GM04503 (cell line): ENCODE measurements around the gene ZNF785.
"Not testable (repeated sequence)": the region's sequence is repeated elsewhere in the genome, so short reads cannot be mapped to it uniquely, and the experiment has no call there.

ENCODE experiments used
- DNase-seq: peaks from one replicate; pipeline ENCODE4 v3.0.0-alpha.2; 2012; ENCODE audit warnings: low read depth

The ZNF785 gene

GRCh38 chr16:30565984-30566383, 19.5 kb downstream of the ZNF785 start:
- DNase-seq: no peak

- DNase-seq: no peak
Observed at GRCh38 chr16:30565526-30565925, 20.0 kb downstream of the ZNF785 start.

DNA sequence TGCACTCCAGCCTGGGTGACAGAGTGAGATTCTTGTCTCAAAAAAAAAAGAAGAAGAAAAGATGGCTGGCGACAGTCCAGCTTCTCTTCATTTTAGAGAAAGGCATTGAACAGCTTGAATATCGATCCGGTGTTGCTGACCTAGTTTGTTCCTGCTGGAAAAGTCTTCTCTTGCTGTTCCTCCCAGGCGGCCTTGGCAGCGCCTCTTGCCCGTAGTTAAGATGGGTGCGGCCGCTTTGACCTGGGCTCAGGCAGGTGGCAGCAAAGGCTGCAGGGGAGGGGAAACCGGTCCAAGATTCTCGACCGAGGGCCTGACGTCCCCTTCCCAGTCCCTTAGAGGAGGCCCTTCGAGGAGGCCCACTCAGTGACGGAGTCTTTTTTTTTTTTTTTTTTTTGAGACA, 23.5 kb downstream of the ZNF785 start:
- DNase-seq: no peak

GRCh38 chr16:30561089-30561816, 24.2 kb downstream of the ZNF785 start:
- DNase-seq: no peak

GRCh38 chr16:30559690-30560089, 25.8 kb downstream of the ZNF785 start:
- DNase-seq: no peak

DNA sequence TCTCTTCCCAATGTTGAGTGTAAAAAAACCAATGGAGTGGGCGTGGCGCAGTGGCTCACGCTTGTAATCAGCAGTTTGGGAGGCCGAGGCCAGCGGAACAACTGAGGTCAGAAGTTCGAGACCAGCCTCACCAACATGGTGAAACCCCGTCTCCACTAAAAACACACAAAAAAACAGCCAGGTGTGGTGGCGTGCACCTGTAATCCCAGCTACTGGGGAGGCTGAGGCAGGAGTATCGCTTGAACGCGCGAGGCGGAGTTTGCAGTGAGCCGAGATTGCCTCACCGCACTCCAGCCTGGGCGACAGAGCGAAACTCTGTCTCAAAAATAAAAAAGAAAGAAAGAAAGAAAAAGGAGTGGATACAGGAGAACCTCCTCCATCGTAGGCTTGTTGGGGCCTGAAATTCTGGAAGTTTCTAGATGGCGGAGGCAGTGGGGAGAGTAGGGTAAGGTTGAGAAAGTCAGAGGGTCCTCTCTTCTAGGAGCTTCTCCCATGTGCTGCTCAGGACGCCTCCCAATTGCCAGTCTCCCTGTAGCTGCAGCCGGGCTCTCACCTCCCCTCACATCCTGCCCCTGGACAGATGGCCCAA, 26.6 kb downstream of the ZNF785 start:
- DNase-seq: no peak

DNA sequence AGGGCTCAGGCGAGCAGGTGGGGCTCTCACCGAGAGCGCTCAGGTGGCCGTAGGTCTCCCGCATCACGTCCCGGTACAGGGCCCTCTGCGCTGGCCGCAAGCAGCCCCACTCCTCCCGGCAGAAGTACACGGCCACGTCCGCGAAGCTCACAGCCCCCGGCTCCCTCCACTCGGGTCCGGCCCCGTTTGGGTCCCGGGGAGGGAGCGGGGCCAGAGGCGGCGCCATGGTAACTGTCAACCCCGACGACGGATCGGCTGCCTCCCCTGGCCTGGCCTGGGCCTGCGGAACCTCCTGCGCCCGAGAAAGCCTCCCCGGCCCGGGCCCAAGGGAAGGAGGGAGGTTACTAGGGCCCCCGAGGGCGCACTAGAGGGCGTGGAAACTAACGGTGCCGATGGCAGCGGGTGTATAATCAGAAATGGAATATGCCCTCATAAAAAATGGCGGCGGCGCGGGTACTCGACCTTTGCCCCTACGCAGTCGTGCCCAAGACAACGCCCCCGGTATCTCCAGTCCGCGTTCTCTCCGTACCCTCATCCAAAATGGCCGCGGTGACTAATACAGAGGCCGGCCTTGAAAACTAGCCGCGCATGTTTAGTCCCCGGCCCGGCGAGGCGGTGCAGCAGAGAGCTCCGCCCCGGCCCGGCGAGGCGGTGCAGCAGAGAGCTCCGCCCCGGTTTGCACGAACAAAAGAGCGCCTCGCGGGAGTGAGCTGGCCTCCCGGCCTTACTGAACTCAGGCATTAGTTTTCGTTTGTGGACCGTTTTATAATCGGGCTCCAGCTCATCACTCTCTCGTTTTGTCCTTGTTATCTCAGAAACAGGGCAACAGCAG, 27.3 kb downstream of the ZNF785 start, which contains the start of gene ZNF764:
Gene ZNF764 (minus strand): TSS at position 418 of the 832 bp plus-strand sequence. CDS start 192 bp downstream, at position 226.
- peak; percentile 92 for DNase-seq

- DNase-seq: no peak
Observed at GRCh38 chr16:30557707-30557956, 27.9 kb downstream of the ZNF785 start.

DNA sequence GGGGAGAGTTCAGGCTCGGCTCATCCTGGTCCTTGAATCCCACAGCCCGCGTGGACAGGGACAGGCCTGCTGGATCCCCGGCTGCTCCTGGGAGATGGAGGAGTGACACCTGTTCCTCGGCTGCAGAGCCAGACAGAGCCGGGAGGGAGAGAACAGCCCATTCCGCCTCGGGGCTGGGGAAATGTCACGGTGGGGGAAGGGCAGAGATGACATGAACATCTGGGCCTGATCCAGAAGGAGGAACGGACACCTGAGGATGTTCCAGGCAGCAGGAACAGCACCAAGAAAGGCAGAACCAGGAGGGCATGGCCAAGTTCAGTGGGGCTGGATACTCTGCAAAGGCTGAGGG, 29.4 kb downstream of the ZNF785 start:
- DNase-seq: no peak

DNA sequence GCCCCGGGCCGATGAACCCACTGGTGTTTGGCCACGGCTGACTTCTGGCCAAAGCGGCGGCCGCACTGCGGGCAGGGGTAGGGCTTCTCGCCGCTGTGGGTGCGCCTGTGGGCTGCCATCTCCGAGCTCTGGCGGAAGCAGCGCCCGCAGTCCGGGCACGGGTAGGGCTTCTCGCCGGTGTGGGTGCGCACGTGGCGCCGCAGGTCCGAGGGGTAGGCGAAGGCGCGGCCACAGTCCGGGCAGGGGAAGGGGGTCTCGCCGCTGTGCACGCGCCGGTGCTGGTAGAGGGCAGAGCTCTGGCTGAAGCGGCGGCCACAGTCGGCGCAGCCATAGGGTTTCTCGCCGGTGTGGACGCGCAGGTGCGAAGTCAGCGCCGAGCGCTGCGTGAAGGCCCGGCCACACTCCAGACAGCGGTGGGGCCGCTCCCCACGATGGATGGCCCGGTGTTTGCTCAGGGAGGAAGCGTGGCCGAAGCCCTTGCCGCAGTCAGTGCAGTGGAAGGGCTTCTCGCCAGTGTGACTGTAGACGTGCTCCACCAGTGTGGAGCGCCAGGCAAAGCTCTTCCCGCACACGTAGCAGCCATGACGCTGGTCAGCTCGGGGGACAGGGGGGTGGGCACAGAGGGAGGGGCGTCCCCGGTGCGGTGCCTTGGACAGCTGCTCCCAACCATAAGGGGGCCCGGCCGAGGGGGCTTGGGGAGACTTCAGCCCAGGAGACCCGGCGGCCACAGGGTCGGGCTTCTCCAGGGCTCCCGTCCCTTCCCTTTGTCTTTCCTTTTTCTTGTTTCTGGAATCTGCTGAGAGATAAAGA, 30.0 kb downstream of the ZNF785 start:
- no peak for DNase-seq

DNA sequence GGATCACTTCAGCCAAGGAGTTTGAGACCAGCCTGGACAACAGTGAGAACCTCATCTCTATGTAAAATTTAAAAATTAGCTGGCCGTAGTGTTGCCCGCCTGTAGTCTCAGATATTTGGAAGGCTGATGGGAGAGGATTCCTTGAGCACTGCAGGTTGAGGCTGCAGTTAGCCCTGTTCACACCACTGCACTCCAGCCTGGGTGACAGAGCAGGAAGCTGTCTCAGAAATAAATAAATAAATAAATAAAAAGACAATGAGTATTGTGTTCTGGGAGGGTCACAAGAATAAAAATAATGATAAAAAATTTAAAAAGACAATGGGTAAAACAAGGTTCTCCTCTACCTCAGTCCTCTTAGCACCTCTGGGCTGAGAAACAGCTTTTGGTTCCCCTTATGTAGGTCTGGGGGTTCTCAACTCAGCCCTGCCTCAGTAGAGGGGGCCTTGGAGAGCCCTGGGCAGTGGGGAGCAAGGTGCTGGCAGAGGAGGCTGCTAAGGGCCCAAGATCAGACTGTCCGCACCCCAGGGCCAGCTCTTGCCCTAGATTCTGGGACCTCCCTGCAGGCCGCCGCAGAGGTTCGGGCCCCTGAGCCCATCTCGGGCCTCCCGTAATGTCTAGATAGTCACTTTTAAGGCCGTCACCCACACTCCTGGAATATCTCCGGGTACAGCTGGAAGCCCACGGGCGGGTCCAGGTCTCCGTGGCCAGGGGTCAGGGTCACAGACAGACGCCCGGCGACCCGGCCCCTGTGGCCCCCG, 30.8 kb downstream of the ZNF785 start:
- DNase-seq: no peak

DNA sequence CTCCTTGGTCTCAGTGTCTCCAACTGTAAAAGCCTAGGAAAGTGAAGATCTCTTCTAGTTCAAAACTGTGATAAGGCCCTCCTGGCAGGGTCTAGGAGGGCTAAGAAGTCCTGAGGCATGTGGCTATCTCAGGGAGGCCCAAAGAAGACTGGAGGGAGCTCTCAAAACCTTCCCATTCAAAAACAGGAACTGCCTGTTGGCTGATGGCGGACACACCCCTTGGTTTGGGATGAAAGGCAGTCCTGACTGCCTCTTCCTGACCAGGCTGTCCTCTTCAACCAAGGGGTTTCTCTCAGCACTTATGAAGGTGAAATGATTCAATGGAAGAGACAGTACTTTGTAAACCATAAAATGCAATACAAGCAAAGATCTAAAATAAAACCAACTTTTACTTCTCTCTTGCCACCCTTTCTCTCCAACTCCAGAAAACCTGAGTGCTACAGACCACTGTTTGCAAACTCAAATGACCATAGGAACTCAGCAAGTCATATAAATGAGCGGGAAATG, 32.1 kb downstream of the ZNF785 start:
- no peak for DNase-seq

GRCh38 chr16:30552956-30553355, 32.5 kb downstream of the ZNF785 start:
- DNase-seq: no peak

DNA sequence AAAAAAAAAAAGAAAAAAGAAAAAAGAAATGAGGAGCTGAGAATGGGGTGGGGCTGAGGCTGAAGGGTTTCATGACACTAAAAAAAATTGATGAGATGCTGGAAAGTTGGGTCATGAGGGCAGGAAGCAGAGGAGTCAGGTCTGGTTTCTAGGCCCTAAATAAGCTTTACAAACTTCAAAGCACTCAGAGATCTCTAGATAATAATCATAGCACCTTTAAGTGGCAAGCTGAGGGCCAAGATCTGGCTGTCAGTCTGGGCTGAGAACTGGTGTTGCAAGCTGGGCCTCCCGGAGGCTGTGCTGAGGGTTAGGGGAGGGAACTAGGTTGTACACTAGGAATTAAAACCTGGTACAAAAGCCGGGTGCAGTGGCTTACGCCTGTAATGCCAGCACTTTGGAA, 33.7 kb downstream of the ZNF785 start:
- no peak for DNase-seq

GRCh38 chr16:30548416-30549253, 36.9 kb downstream of the ZNF785 start:
- DNase-seq: no peak

- no peak for DNase-seq
Observed at GRCh38 chr16:30546115-30546514, 39.4 kb downstream of the ZNF785 start.

- DNase-seq: no peak
Observed at GRCh38 chr16:30543067-30543466, 42.4 kb downstream of the ZNF785 start.

DNA sequence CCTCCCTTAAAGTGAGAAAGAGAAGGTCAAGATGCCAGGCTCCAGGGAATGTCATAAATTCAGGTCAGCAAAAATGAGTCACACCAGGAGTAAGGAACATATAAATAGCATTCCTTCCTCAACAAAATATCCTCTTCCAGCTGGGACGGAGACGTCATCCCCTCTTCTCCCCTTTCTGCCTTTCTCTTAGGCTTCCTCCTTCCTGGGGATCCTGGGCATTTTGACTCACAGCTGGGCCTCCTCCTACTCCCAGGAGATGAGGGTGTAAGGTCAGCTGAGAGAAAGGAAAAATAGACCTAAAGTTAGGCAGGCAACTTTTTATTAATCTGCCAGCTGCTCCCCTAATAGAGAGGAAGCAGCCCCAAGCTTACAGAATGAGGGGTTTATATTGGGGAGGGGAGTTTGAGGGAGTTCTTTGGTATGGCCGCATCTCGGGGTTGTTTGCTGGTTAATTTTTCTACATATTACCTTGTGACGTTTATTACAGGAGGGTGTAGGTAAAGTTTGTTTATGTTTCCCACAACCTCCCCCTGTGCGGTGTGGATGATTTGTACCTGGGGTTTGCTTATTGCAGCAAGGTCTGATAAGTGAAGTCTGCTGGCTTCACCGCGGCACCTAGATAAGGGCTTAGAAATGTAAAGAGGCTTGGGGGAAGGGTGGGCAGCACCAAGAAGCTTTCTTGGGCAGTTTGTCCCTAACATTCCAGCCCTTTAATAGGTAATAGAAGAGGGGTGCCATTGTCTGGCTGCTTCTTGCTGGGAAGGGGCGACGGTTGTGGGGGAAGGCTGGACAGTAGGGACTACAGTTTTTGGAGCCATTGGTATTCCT, 43.8 kb downstream of the ZNF785 start:
- no peak for DNase-seq

DNA sequence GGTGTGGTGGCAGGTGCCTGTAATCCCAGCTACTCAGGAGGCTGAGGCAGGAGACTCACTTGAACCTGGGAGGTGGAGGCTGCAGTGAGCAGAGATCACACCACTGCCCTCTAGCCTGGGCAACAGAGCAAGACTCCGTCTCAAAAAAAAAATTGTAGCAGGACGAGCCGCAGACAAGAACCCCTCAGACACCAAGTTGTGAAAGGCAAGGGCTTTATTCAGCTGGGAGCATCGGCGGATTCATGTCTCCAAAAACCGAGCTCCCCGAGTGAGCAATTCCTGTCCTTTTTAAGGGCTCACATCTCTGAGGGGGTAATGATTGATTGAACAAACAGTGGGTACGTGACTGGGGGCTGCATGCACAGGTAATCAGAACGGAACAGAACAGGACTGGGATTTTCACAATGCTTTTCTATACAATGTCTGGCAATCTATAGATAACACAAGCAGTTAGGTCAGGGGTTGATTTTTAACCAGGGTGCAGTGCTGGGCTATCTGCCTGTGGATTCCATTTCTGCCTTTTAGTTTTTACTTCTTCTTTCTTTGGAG, 44.5 kb downstream of the ZNF785 start:
- not testable (repeated sequence) for DNase-seq
